Measurements from ENCODE around the gene LMBRD2. TPM values are rescaled to one million over a fixed set of nuclear protein-coding genes. Genes with fewer than 3 reads are reported as not detected.

The LMBRD2 gene
- total and polyA plus RNA-seq, 2 experiments from 2014 or later: 4.4 to 6.2 TPM

- Mint-ChIP-seq H3K36me3 (ENCODE audit: low read depth) (peaks cover 3% of the 10 kb centered on the region; the same call in 2 of the 3 replicates), H3K4me3 (no peak overlapping the region), H3K27me3 (ENCODE audit: insufficient read depth, low read depth, poor library complexity) (no peaks in the 10 kb centered on the region), H3K4me1 (no peaks in the 10 kb centered on the region; the same call in 2 of the 3 replicates), H3K27ac (no peak overlapping the region), H3K9me3 (no peaks in the 10 kb centered on the region)
- Histone ChIP-seq H3K27me3 (ENCODE audit: insufficient read depth) (no peaks in the 10 kb centered on the region), H2AFZ (no peak overlapping the region), H3K36me3 (ENCODE audit: insufficient read depth) (peaks cover 4% of the 10 kb centered on the region; the same call in 1 of the 2 replicates), H3K9me2 (ENCODE audit: insufficient read depth) (no peaks in the 10 kb centered on the region), H4K20me1 (replicated peaks; ENCODE audit: insufficient read depth) (no peaks in the 10 kb centered on the region), H3K4me1 (ENCODE audit: insufficient read depth) (no peaks in the 10 kb centered on the region), H3K27ac (ENCODE audit: low read depth) (no peak overlapping the region), H3K4me3 (no peak overlapping the region), H3K4me2 (no peak overlapping the region), H3F3A (replicated peaks; ENCODE audit: low read depth) (no peaks in the 10 kb centered on the region), H3K79me2 (replicated peaks; ENCODE audit: insufficient read depth) (no peaks in the 10 kb centered on the region)
- ATAC-seq (no peak), DNase-seq (ENCODE audit: low spot score) (no peak)
- TF ChIP-seq ZNF331 (CRISPR knock-in tag; IDR thresholded peaks at IDR 0.05; ENCODE audit: low read depth) (no peak), ETS1 (IDR thresholded peaks at IDR 0.05) (no peak), ZNF114 (CRISPR knock-in tag; IDR thresholded peaks at IDR 0.05) (no peak), NANOG (IDR thresholded peaks at IDR 0.05; ENCODE audit: borderline replicate concordance) (no peak), EZH2phosphoT487 (IDR thresholded peaks at IDR 0.05; ENCODE audit: unreplicated experiment) (no peak), CREB1 (CRISPR knock-in tag; IDR thresholded peaks at IDR 0.05; ENCODE audit: low read depth) (no peak), EZH2 (IDR thresholded peaks at IDR 0.05; ENCODE audit: low read depth, unreplicated experiment) (no peak)
Measured at GRCh38 chr5:36108758-36109460, 42.8 kb downstream of the LMBRD2 start.

- Histone ChIP-seq H3K27me3 (ENCODE audit: insufficient read depth) (no peaks in the 10 kb centered on the region), H3K4me1 (ENCODE audit: insufficient read depth) (peaks cover 16% of the 10 kb centered on the region), H3K4me3 (no peak overlapping the region), H2AFZ (no peak overlapping the region), H3K36me3 (ENCODE audit: insufficient read depth) (no peaks in the 10 kb centered on the region), H3K9me2 (ENCODE audit: insufficient read depth) (no peaks in the 10 kb centered on the region), H3K4me2 (no peak overlapping the region), H3K79me2 (replicated peaks; ENCODE audit: insufficient read depth) (no peaks in the 10 kb centered on the region), H3K27ac (ENCODE audit: low read depth) (no peak overlapping the region), H4K20me1 (replicated peaks; ENCODE audit: insufficient read depth) (no peaks in the 10 kb centered on the region), H3F3A (replicated peaks; ENCODE audit: low read depth) (no peaks in the 10 kb centered on the region)
- Mint-ChIP-seq H3K4me3 (no peak overlapping the region), H3K27ac (no peak overlapping the region), H3K9me3 (no peaks in the 10 kb centered on the region), H3K36me3 (ENCODE audit: low read depth) (peaks cover 3% of the 10 kb centered on the region; the same call in 2 of the 3 replicates), H3K27me3 (ENCODE audit: insufficient read depth, low read depth, poor library complexity) (no peaks in the 10 kb centered on the region), H3K4me1 (peaks cover 10% of the 10 kb centered on the region)
- no peak for DNase-seq (ENCODE audit: low spot score)
- ATAC-seq: no peak
- no peak for TF ChIP-seq CTCF (conservative IDR thresholded peaks at IDR 0.05; ENCODE audit: low read depth in 2 of 2)
- no peak for TF ChIP-seq ZNF114 (CRISPR knock-in tag; IDR thresholded peaks at IDR 0.05)
- TF ChIP-seq CREB1 (CRISPR knock-in tag; IDR thresholded peaks at IDR 0.05; ENCODE audit: low read depth): no peak
- TF ChIP-seq NANOG (IDR thresholded peaks at IDR 0.05; ENCODE audit: borderline replicate concordance): no peak
- TF ChIP-seq ZNF462 (CRISPR knock-in tag; IDR thresholded peaks at IDR 0.05): no peak
- TF ChIP-seq JUNB (IDR thresholded peaks at IDR 0.05; ENCODE audit: unreplicated experiment): no peak
- no peak for TF ChIP-seq POLR2AphosphoS5 (IDR thresholded peaks at IDR 0.05; ENCODE audit: low read depth)
- TF ChIP-seq ZNF331 (CRISPR knock-in tag; IDR thresholded peaks at IDR 0.05; ENCODE audit: low read depth): no peak
- no peak for TF ChIP-seq STAT1 (IDR thresholded peaks at IDR 0.05; ENCODE audit: unreplicated experiment)
- no peak for TF ChIP-seq EZH2 (IDR thresholded peaks at IDR 0.05; ENCODE audit: low read depth, unreplicated experiment)
Measured at GRCh38 chr5:36105819-36106218, 45.9 kb downstream of the LMBRD2 start.
